Astrocyte of the hippocampus (primary cell): ENCODE data around the gene FAM124B.

Experiments
- DNase-seq: peaks from one replicate; pipeline ENCODE4 v3.0.0; 2011; ENCODE audit warnings: low read depth, low spot score

FAM124B gene

DNA sequence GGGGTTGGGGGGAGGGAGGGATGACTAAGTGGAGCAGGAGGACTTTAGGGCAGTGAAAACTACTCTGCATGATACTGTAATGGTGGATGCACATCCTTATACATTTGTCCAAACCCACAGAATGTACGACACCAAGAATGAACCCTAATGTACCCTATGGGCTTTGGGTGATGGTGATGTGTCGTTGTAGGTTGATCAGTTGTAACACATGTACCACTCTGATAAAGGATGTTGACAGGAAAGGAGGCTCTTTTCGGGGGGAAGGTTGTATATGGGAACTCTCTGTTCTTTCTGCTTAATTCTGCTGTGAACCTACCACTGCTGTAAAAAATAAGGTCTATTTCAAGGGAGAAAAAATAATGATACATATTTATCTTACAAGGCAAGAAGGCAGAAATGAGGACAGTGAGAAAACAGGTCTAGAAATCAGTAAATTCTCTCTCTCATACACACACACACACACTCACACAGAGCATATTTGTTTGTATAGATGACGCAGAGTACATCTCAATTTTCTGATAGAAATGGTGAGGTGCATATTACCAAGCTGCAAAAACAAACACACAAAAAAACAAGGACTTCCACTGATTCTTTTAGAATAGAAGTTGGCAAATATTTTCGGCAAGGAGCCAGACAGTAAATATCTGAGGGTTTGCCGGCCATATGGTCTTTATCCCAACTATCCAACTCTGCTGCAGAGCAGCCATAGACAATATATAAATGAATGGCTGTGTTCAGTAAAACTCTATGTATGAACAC, 20.2 kb downstream of the FAM124B start:
- DNase-seq: no peak

DNA sequence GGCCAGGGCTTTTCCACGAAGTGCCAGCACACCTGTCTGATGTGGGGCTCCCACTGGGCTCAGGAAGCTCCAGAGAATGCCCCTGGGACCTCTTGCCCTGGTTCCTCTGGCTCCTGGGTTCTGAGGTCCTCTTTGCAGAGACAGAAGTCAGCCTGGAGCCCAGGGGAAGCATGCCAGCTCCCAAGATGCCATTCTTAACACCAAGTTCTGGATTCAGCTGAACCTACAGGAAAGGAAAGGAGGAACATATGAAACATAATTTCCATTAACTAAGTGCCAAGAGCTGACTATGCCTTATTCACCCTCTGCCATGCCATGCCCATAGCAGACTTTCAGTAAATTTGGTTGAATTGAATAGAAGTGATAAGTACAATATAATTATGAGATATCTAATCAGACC, 21.9 kb downstream of the FAM124B start:
- DNase-seq: no peak

- DNase-seq: no peak
These were observed 22.7 kb downstream of the FAM124B start for GRCh38 chr2:224379172-224379571.

GRCh38 chr2:224378701-224379097, 23.2 kb downstream of the FAM124B start:
- DNase-seq: no peak

- DNase-seq: no peak
These were observed 23.9 kb downstream of the FAM124B start for GRCh38 chr2:224377751-224378700.

- no peak for DNase-seq
These were observed 29.3 kb downstream of the FAM124B start for GRCh38 chr2:224372641-224373040.

DNA sequence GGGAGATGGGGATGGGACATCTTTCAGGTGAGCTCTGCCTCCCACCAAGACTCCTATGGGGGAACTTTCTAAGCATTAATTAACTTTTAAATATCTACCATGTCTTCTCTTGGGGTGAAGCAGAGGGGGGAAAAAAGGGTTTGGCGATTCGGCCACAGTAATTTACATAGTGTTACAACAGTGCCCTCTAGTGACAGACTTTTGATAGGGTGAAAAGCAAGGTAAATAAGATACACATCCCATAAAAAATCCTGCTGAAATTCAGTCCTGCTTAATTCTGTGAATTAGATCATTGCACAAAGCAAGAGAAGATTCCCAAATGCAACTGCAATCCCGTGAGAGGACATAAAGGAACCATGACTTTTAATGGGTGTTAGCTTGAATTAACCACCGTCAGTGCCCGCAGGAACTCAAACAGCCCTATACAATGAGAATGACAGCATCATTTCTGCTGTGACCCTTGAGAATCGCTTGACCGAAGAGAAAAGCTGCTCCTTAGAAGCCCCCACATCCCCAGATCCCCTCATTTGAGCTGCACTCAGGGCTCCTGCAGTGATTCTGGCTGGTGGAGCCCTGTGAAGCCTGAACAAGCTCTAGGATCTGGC, 32.8 kb downstream of the FAM124B start:
- peak; percentile 62 for DNase-seq

GRCh38 chr2:224366267-224366844, 35.6 kb downstream of the FAM124B start:
- peak; percentile 7 for DNase-seq

DNA sequence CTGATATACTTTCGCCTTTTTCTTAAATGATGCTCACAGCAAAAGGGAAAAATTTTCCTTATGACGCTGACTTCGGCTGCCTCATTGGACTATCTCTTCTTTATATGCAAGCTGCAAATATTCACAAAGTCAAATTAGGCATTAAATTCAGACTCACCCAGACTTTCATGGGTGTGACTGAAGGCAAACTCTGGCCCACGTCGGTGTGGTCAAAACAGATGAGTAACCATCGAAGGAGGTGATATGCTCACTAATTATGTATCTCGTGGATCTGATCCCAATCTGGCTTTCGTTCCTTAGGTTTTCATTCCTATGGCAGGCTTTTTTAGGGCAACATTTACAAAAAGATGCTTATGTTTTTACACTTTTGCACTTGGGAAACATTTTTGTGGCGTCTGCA, 36.6 kb downstream of the FAM124B start:
- no peak for DNase-seq

GRCh38 chr2:224363281-224363680, 38.6 kb downstream of the FAM124B start:
- DNase-seq: no peak

DNA sequence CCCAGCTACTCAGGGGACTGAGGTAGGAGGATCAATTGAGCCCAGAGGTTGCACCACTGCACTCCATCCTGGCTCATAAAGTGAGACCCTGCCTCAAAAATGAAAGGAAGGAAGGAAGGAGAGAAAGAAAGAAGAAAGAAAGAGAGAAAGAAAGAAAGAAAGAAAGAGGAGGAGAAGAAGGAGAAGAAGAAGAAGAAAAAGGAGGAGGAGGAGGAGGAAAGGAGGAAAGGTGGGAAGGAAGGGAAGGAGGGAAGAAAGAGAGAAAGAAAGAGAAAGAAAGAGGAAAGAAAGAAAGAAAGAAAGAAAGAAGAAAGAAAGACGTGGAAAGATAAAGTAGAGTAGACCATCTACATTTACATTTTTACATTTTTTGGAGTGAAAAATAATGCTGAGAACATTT, 39.8 kb downstream of the FAM124B start:
- no peak for DNase-seq

DNA sequence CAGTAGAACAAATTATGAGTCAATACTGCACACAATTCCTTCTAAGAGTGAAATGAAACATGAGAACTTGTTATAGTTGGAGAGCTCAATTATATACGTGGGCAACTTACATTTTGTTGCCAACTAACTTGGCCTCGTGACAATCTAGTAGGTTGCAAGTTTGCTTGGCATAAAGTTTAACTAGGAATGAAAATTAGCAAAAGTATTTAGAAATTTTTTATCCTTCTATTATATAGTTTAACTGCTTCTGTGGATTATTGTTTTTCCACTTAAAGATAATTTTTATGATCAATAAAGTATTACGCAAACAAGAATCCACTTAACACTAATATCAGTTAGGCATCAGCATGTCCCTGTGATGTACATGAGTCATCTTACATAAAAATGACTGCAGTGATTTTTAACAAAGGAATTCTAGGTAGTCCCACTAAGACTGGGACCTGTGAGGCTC, 41.1 kb downstream of the FAM124B start:
- peak; percentile 23 for DNase-seq

DNA sequence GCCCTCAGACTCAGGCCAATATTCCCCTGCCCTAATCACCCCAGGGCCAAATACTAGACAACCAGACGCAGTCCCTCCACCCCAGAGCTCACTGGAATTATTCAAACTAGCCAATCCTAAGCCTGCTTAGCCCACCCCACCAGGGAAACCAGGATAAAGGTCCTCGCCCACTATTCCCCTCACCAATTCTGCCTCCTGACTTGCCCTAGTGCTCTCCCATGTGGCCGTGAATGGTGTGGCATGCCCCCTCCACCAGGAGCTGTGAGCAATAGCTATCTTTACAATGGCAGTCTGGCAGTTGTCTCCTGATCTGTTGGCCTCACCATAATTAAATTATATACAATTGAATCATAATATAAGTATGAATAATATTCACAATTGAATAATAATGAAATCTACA, 42.3 kb downstream of the FAM124B start:
- peak; percentile 10 for DNase-seq

- peak; percentile 77 for DNase-seq
These were observed 44.6 kb downstream of the FAM124B start for GRCh38 chr2:224357098-224357901.

DNA sequence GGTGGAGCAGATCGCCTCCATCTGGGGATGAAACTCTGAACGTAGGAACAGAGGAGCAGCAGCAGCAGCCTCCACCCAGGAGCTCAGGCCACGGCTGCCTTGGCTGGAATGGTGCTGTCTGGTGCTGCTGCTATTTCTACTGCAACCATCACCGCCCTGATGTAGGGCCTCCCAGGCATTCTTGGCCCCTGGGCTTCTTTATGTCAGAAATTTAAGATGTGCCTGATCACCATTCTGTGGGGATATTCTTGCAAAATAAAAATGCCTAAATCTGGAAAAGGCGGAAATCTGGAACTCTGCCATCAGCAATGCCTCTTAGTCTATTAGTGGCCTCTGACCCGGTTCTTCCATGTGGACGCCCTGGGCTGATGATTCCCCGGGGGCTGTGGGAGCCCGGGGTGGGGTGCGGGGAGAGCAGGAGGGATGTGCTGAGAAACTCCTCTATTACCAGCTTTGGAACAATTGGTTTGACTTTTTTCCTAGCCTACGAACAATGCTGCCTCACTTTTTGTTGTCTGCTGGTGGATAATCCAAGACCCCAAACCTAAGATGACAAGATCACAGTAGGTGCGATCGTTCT, 47.2 kb downstream of the FAM124B start:
- no peak for DNase-seq

DNA sequence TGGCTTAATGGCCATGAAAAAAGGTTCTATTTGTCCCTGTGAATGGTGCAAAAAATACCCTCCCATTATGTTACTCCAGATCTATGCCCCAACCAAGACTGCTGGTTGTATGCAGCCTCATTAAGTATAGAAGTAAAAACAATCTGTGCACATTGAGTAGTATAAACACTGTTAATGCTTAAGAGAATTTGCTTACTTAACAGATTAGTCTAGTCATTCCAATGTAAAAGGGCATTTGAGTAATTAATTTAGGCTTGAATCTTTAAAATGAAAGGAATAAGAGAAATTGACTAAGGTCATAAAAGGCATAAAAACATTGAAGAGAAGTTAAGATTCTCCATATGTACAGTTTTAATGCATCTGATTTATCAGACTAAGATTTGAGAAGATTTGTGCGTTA, 51.2 kb downstream of the FAM124B start:
- DNase-seq: no peak

DNA sequence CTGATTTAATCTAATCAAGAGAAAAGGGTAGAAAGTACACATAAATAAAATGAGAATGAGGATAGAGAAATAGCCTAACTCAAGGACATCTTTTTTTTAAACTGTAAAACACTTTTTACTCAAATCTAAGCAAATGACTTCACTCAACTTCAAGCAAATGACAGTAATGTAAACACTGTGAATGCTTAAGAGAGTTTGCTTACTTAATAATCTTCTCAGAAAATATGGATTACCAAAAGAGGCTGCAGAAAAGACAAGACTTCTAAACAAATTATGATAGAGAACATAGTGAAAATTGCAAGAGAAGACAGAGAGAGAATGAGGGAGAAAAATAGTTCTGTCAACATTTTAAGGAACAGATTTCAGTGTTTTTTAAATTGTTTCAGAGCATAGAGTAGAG, 52.5 kb downstream of the FAM124B start:
- no peak for DNase-seq

DNA sequence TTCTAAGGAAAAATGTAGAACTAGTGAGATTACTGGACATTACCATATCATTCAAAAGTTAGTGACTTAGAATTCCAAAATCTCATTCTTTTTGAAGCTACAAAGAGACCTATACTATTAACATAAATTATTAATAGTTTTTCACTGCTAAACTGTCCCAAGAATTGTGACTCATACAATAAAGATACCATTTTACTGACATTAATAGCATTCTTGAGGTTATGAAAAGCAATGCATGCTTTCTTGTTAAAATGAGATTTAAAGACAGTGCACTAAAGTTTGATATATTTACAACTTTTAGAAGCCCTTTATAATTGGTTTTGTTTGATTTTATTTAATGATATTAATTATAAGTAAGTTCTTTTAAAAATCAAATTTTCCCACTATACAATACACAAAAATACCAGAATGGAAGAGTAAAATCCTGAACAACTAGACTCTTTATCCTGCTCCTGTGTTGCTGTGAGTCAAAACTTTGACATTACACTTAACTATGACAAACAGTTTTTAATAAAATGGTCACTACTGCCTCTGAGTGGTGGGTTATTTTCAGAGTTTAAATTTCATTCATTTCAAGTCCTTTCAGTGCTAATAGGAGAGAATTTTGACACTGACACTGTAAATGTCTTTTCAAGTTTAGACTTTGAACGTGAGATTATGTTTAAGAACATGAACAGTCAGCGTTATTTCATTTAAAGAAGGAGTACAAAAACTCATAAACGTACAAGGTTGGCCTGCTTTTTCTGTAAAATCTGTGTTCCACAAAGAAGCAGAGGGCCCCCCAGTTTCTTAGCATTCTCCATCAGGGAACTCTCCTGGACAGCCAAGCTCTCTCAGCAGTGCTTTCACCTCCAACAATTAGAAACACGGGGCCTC, 54.5 kb downstream of the FAM124B start:
- peak; percentile 7 for DNase-seq

- DNase-seq: no peak
These were observed 56.4 kb downstream of the FAM124B start for GRCh38 chr2:224345492-224345891.

DNA sequence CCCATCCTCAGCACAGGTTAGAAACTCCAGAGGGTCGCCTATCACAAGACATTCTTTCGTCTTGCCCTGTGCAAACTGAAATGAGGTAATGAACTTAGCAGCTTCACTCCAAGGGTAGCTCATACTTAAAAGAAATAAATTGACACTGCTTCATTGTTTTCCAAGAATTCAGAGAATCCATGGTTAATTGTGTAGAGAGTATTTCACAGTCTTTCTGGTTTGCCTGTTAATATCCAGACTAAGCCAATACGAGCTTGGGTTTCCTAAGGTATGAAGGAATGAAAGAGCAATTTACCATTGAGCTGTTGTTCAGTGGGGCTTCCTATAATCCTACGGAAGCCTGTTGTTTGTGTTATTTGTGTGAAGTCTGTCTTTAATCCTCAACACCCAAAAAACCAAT, 58.7 kb downstream of the FAM124B start:
- DNase-seq: peak; percentile 41
